GM21529 (cell line): Measurements from ENCODE around the gene ARHGAP45.

Experiments
- ATAC-seq: cut with Tn5 transposase; IDR thresholded peaks from one replicate; pipeline ENCODE4 v1.9.1; 2021; ENCODE audit not compliant: unreplicated experiment

The ARHGAP45 gene

GRCh38 chr19:1039646-1040475 lies 27.1 kb upstream of the ARHGAP45 start, which contains the start of gene ABCA7:
Gene ABCA7, plus strand, starts transcription at chr19:1040107. Its CDS starts 1,255 bp downstream, at chr19:1041362.
- ATAC-seq = peak; percentile 66

- no peak for ATAC-seq
These were observed 26.3 kb upstream of the ARHGAP45 start for GRCh38 chr19:1040476-1041271.

DNA sequence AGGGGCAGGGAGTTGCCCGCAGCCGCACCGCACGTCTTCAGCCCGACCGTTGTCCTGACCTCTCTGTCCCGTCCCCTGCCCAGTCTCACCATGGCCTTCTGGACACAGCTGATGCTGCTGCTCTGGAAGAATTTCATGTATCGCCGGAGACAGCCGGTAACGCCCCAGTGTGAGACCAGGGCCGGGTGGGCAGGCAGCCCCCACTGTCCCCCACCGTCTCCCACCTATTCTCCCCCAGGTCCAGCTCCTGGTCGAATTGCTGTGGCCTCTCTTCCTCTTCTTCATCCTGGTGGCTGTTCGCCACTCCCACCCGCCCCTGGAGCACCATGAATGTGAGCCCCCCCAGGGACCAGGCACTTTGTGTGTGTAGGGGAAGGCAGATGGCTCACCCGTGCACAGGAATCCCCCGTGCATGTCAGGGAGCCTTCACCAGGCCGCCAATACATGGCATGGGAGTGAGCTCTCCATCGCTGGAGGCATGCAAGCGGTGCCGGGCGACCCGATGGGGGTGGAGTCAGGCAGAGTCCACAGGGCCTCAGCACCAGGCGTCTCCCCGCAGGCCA lies 25.6 kb upstream of the ARHGAP45 start:
- no peak for ATAC-seq

DNA sequence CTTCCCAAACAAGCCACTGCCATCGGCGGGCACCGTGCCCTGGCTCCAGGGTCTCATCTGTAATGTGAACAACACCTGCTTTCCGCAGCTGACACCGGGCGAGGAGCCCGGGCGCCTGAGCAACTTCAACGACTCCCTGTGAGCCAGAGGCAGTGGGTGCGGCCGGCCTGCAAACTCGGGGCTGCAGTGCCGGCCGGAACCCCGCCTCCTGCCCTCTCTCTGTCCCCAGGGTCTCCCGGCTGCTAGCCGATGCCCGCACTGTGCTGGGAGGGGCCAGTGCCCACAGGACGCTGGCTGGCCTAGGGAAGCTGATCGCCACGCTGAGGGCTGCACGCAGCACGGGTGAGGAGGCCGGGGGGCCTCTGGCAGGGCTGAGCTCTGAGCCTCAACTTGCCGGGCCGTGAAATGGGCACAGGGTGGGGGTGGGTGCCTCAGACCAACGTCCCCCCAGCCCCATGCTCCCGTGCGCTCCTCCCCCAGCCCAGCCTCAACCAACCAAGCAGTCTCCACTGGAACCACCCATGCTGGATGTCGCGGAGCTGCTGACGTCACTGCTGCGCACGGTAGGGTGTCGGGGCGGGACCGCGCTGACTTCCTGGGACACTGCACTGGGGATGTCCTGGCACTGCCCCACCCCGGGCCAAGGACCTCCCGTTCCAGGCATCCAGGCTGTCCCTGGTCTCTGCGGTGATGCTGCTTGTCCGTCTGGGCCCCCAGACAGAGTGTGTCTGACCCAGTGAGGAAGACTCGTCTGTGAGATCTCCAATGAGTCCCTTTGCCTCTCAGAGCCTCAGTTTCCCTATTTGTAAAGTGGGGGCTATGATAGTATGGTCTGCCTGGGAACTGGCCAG lies 24.9 kb upstream of the ARHGAP45 start:
- ATAC-seq = no peak

DNA sequence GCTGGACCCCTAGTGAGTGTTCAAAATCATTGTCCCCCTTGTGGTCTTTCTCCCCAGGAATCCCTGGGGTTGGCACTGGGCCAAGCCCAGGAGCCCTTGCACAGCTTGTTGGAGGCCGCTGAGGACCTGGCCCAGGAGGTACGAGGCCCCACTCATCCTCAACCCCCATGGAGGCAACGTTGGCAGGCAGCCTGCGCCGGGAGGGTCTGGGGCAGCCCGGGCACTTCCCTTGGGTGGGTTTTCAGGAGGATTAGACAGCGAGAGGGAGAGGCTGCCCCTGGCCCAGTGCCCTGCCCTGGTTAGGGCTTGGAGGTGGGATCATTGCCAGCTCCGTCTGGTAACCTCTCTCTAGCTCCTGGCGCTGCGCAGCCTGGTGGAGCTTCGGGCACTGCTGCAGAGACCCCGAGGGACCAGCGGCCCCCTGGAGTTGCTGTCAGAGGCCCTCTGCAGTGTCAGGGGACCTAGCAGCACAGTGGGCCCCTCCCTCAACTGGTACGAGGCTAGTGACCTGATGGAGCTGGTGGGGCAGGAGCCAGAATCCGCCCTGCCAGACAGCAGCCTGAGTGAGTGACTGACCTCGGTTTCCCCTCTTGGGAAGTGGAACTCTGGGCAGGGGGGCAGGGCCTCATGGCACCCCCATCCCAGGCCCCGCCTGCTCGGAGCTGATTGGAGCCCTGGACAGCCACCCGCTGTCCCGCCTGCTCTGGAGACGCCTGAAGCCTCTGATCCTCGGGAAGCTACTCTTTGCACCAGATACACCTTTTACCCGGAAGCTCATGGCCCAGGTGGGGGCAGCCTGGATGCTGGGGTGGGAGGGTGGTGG lies 24.1 kb upstream of the ARHGAP45 start:
- no peak for ATAC-seq

- no peak for ATAC-seq
These were observed 21.7 kb upstream of the ARHGAP45 start for GRCh38 chr19:1045247-1045603.

- no peak for ATAC-seq
These were observed 20.8 kb upstream of the ARHGAP45 start for GRCh38 chr19:1046117-1046626.

DNA sequence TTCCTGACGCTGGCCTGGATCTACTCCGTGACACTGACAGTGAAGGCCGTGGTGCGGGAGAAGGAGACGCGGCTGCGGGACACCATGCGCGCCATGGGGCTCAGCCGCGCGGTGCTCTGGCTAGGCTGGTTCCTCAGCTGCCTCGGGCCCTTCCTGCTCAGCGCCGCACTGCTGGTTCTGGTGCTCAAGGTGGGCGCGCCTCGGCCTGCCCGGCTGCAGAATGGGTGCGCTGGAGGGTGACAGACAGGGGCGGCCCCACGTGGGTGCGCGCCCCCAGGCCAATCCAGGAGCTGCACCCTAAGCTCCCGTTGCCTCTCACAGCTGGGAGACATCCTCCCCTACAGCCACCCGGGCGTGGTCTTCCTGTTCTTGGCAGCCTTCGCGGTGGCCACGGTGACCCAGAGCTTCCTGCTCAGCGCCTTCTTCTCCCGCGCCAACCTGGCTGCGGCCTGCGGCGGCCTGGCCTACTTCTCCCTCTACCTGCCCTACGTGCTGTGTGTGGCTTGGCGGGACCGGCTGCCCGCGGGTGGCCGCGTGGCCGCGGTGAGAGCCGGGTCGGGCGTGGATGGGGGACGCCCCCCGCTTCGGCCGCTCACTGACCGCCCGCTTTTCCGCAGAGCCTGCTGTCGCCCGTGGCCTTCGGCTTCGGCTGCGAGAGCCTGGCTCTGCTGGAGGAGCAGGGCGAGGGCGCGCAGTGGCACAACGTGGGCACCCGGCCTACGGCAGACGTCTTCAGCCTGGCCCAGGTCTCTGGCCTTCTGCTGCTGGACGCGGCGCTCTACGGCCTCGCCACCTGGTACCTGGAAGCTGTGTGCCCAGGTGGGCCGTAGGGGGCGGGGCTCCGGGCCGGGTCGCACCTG lies 19.9 kb upstream of the ARHGAP45 start:
- ATAC-seq = no peak

DNA sequence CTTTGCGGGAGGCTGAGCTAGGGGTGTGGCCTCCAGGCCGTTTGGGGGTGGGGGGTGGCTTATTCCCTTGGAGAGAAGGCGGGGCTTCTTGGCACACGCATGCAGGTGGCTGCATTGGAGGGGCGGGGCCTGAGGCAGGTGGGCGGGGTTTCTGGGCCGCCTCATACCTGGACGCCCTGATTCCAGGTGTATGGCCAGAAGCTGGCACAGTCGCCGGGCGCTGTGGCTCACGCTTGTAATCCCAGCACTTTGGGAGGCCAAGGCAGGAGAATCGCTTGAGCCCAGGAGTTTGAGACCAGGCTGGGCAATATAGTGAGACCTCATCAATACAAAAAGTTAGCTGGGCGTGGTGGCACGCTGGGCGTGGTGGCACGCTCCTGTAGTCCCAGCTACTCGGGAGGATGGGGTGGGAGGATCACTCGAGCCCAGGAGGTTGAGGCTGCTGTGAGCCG lies 19.2 kb upstream of the ARHGAP45 start:
- ATAC-seq = no peak

- ATAC-seq = no peak
These were observed 17.9 kb upstream of the ARHGAP45 start for GRCh38 chr19:1049106-1049505.

DNA sequence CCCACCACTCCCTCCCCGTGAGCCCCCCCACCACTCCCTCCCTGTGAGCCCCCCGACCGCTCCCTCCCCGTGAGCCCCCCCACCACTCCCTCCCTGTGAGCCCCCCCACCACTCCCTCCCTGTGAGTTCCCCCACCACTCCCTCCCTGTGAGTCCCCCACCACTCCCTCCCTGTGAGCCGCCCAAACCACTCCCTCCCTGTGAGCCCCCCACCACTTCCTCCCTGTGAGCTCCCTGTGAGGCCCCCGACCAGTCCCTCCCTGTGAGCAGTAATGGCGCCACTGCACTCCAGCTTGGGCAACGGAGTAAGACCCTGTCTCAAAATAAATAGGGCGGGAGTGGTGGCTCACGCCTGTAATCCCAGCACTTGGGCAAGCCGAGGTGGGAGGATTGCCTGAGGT lies 17.2 kb upstream of the ARHGAP45 start:
- ATAC-seq = no peak

GRCh38 chr19:1050989-1051788 lies 15.8 kb upstream of the ARHGAP45 start:
- ATAC-seq = no peak

- ATAC-seq = no peak
These were observed 15.2 kb upstream of the ARHGAP45 start for GRCh38 chr19:1051791-1052190.

GRCh38 chr19:1052349-1052975 lies 14.5 kb upstream of the ARHGAP45 start:
- no peak for ATAC-seq

GRCh38 chr19:1053176-1054101 lies 13.5 kb upstream of the ARHGAP45 start:
- ATAC-seq = no peak
